H1 (cell line): ENCODE data around the gene IDUA. TPM values are rescaled to one million over a fixed set of nuclear protein-coding genes. Genes with fewer than 3 reads are reported as not detected.

ENCODE experiments used
- CTCF ChIA-PET: fragments of 300-600 bp; sonication (Branson Sonifier 250); formaldehyde crosslinking; loops from one replicate; lab custom pipeline; 2021; ENCODE audit not compliant: partially characterized antibody; lab: Charles Lee
- POLR2A ChIA-PET: fragments of 300-600 bp; sonication (Branson Sonifier 250); formaldehyde crosslinking; loops from one replicate; lab custom pipeline; 2021; ENCODE audit warnings: inconsistent platforms; ENCODE audit not compliant: partially characterized antibody; lab: Charles Lee
- DNase-seq, 2 experiments: peaks; one replicate each; pipeline versions ENCODE4 v3.0.0 to v3.0.0-alpha.2; 2010 to 2022; ENCODE audit warnings: low spot score in 2 of 2, low read depth in 1 of 2, mixed read lengths in 1 of 2
- FAIRE-seq: peaks from 2 replicates; lab custom pipeline; 2011; peaks lifted over from hg19 to GRCh38; lab: Jason Lieb, UNC
- H2AFZ ChIP-seq: 2 replicates; pipeline ENCODE4 v1.8.1; 2012; ENCODE audit warnings: low read length, inconsistent platforms
- H2AK5ac ChIP-seq: 2 replicates; pipeline ENCODE4 v1.6.1; 2013; ENCODE audit warnings: low read depth, low read length
- H2BK120ac ChIP-seq: replicated peaks from 2 replicates; pipeline ENCODE3; 2013; ENCODE audit warnings: low read depth, low read length, inconsistent platforms
- H2BK12ac ChIP-seq: 2 replicates; pipeline ENCODE4 v1.6.1; 2013; ENCODE audit warnings: low read depth, low read length
- H2BK15ac ChIP-seq: 2 replicates; pipeline ENCODE4 v1.6.1; 2013; ENCODE audit warnings: low read length
- H2BK20ac ChIP-seq: 2 replicates; pipeline ENCODE4 v1.6.1; 2013; ENCODE audit warnings: low read length
- H2BK5ac ChIP-seq: 2 replicates; pipeline ENCODE4 v1.6.1; 2013; ENCODE audit warnings: low read depth, low read length
- H3K14ac ChIP-seq: 2 replicates; pipeline ENCODE4 v1.6.1; 2013; ENCODE audit warnings: inconsistent platforms; ENCODE audit not compliant: insufficient read length
- H3K18ac ChIP-seq: 2 replicates; pipeline ENCODE4 v1.6.1; 2013; ENCODE audit warnings: low read length; ENCODE audit errors: extremely low read depth
- H3K23ac ChIP-seq: 2 replicates; pipeline ENCODE4 v1.6.1; 2013; ENCODE audit warnings: inconsistent platforms; ENCODE audit not compliant: insufficient read length
- H3K23me2 ChIP-seq: 2 replicates; pipeline ENCODE4 v1.6.1; 2013; ENCODE audit warnings: low read depth, low read length
- H3K27ac ChIP-seq: 2 replicates; pipeline ENCODE4 v1.6.1; 2011; ENCODE audit warnings: low read depth, low read length, inconsistent platforms
- H3K27me3 ChIP-seq, 4 experiments: replicated peaks in 1 of 4; 1 replicate in 1 of 4; 2 replicates in 3 of 4; pipeline versions ENCODE4 v1.6.1 to v1.8.1; 2011 to 2013; ENCODE audit warnings: low read length in 3 of 4, mild to moderate bottlenecking in 3 of 4, inconsistent platforms in 2 of 4, mixed read lengths in 2 of 4, moderate library complexity in 1 of 4; ENCODE audit not compliant: control insufficient read depth in 3 of 4, insufficient read depth in 3 of 4; ENCODE audit errors: extremely low read depth in 1 of 4
- H3K36me3 ChIP-seq, 4 experiments: 2 replicates each; pipeline versions ENCODE4 v1.6.1 to v1.8.1; 2011 to 2013; ENCODE audit warnings: mild to moderate bottlenecking in 4 of 4, low read length in 3 of 4, moderate library complexity in 2 of 4, control low read depth in 1 of 4, inconsistent platforms in 1 of 4; ENCODE audit not compliant: insufficient read depth in 4 of 4, control insufficient read depth in 2 of 4
- H3K4ac ChIP-seq: replicated peaks from 2 replicates; pipeline ENCODE3; 2013; ENCODE audit warnings: low read length, low read depth, mixed read lengths, inconsistent platforms; ENCODE audit not compliant: insufficient read length
- H3K4me1 ChIP-seq, 4 experiments: replicated peaks in 1 of 4; 1 replicate in 1 of 4; 2 replicates in 3 of 4; pipeline versions ENCODE4 v1.6.1 to v1.8.1; 2011 to 2013; ENCODE audit warnings: low read length in 3 of 4, inconsistent platforms in 2 of 4, mixed read lengths in 1 of 4; ENCODE audit not compliant: insufficient read depth in 4 of 4, control insufficient read depth in 3 of 4
- H3K4me2 ChIP-seq, 2 experiments: 2 replicates each; pipeline versions ENCODE4 v1.6.1 to v1.8.1; 2011 to 2013; ENCODE audit warnings: low read depth in 2 of 2, low read length in 2 of 2, control low read depth in 1 of 2, inconsistent platforms in 1 of 2, mild to moderate bottlenecking in 1 of 2; ENCODE audit not compliant: insufficient read depth in 1 of 2
- H3K4me3 ChIP-seq, 4 experiments: fragments of 200-600, 300-600 bp in 1 of 4; sonication (generic), shearing (Covaris generic), sonication (Bioruptor Twin) in 1 of 4; 2 replicates each; pipeline versions ENCODE4 v1.5.1 to v1.8.1; 2011 to 2016; ENCODE audit warnings: low read length in 4 of 4, low read depth in 3 of 4, control low read depth in 2 of 4, inconsistent platforms in 2 of 4, mild to moderate bottlenecking in 2 of 4, mixed read lengths in 1 of 4, moderate library complexity in 1 of 4; ENCODE audit not compliant: insufficient read depth in 2 of 4; ENCODE audit errors: extremely low read depth in 1 of 4
- H3K56ac ChIP-seq: replicated peaks from 2 replicates; pipeline ENCODE3; 2013; ENCODE audit warnings: low read depth, mild to moderate bottlenecking, mixed read lengths, low read length, inconsistent platforms; ENCODE audit not compliant: insufficient read length
- H3K79me1 ChIP-seq: 2 replicates; pipeline ENCODE4 v1.6.1; 2013; ENCODE audit warnings: low read depth, low read length, control low read depth
- H3K79me2 ChIP-seq, 2 experiments: 2 replicates each; pipeline versions ENCODE4 v1.6.1 to v1.8.1; 2012 to 2013; ENCODE audit warnings: low read length in 2 of 2, mild to moderate bottlenecking in 2 of 2, inconsistent platforms in 1 of 2; ENCODE audit not compliant: insufficient read depth in 2 of 2, control insufficient read depth in 1 of 2
- H3K9ac ChIP-seq, 4 experiments: replicated peaks in 1 of 4; 1 replicate in 1 of 4; 2 replicates in 3 of 4; pipeline versions ENCODE4 v1.6.1 to v1.8.1; 2011 to 2013; ENCODE audit warnings: low read depth in 3 of 4, low read length in 3 of 4, control low read depth in 2 of 4, mild to moderate bottlenecking in 2 of 4, moderate library complexity in 2 of 4, inconsistent platforms in 1 of 4; ENCODE audit errors: extremely low read depth in 1 of 4
- H3K9me3 ChIP-seq, 2 experiments: 2 replicates each; pipeline versions ENCODE4 v1.6.1 to v1.8.1; 2012 to 2013; ENCODE audit warnings: mild to moderate bottlenecking in 2 of 2, moderate library complexity in 2 of 2, control low read depth in 1 of 2, inconsistent platforms in 1 of 2, low read depth in 1 of 2, low read length in 1 of 2, mixed read lengths in 1 of 2; ENCODE audit not compliant: insufficient read depth in 2 of 2
- H4K20me1 ChIP-seq, 2 experiments: replicated peaks in 1 of 2; 2 replicates each; pipeline versions ENCODE3 to v1.8.1; 2011 to 2013; ENCODE audit warnings: inconsistent platforms in 2 of 2, low read length in 2 of 2, mild to moderate bottlenecking in 1 of 2; ENCODE audit not compliant: insufficient read depth in 2 of 2, control insufficient read depth in 1 of 2
- H4K5ac ChIP-seq: 2 replicates; pipeline ENCODE4 v1.6.1; 2013; ENCODE audit warnings: low read length, low read depth, mixed read lengths, inconsistent platforms; ENCODE audit not compliant: insufficient read length
- H4K8ac ChIP-seq: 2 replicates; pipeline ENCODE4 v1.8.0; 2013; ENCODE audit warnings: mild to moderate bottlenecking, moderate library complexity, low read length, inconsistent platforms; ENCODE audit not compliant: insufficient read depth; ENCODE audit errors: extremely low read depth
- H4K91ac ChIP-seq: replicated peaks from 2 replicates; pipeline ENCODE3; 2013; ENCODE audit warnings: low read length, mixed read lengths, inconsistent platforms; ENCODE audit not compliant: insufficient read length
- FOSL1 ChIP-seq: IDR thresholded peaks from 2 replicates; pipeline ENCODE4 v1.6.1; 2011; ENCODE audit warnings: mild to moderate bottlenecking, low read depth, low read length, moderate library complexity; ENCODE audit not compliant: insufficient read depth
- GABPA ChIP-seq: IDR thresholded peaks from 2 replicates; pipeline ENCODE4 v1.6.1; 2011; ENCODE audit warnings: mild to moderate bottlenecking, low read length, moderate library complexity, borderline replicate concordance; ENCODE audit not compliant: insufficient read depth
- KDM1A ChIP-seq: fragments of 200-600, 300-600 bp; sonication (generic); IDR thresholded peaks from 2 replicates; pipeline ENCODE4 v1.7.1; 2016; ENCODE audit warnings: mild to moderate bottlenecking, low read length, borderline replicate concordance
- POLR2AphosphoS5 ChIP-seq: IDR thresholded peaks from 2 replicates; pipeline ENCODE4 v1.6.1; 2011; ENCODE audit warnings: low read depth, low read length
- RFX5 ChIP-seq: IDR thresholded peaks from 2 replicates; pipeline ENCODE4 v1.6.1; 2011; ENCODE audit warnings: low read depth, low read length, improper control_type of control experiment, borderline replicate concordance
- RNF2 ChIP-seq: fragments of 200-900, 300-1000 bp; sonication (generic); IDR thresholded peaks from 2 replicates; pipeline ENCODE4 v1.7.1; 2016; ENCODE audit warnings: borderline replicate concordance, low read depth, mild to moderate bottlenecking, antibody characterized with exemption, low read length; ENCODE audit not compliant: poor library complexity, severe bottlenecking; ENCODE audit errors: missing control alignments
- ZNF274 ChIP-seq: IDR thresholded peaks from 2 replicates; pipeline ENCODE4 v1.7.0; 2012; ENCODE audit warnings: low read length, borderline replicate concordance; ENCODE audit errors: extremely low read depth
- WGBS, 2 experiments: shearing (Covaris generic) in 1 of 2; methylation state at CpG; one replicate each; pipeline versions ENCODE4 v1.1.6 to v1.1.7; 2013 to 2015; ENCODE audit warnings: low lambda C conversion rate in 2 of 2, mixed read lengths in 2 of 2, inconsistent platforms in 1 of 2, low coverage in 1 of 2, missing lambda C conversion rate in 1 of 2; ENCODE audit not compliant: insufficient replicate concordance in 2 of 2, insufficient coverage in 1 of 2, insufficient read length in 1 of 2; ENCODE audit errors: extremely low coverage in 1 of 2, missing lambda C conversion rate in 1 of 2; 5-methylcytosine and 5-hydroxymethylcytosine counted together
- polyA plus RNA-seq, 7 experiments: library from polyadenylated mRNA; depleted of rRNA in 3 of 7; stranded (reverse) in 5 of 7; unstranded in 2 of 7; fragments of >200 nt in 5 of 7; fragments of 200-250 nt in 2 of 7; gene quantifications; 1 replicate in 5 of 7; 2 replicates in 1 of 7; 4 replicates in 1 of 7; pipeline versions ENCODE4 v1.2.1 to v1.2.3, GENCODE V29; 2011 to 2013; ENCODE audit warnings: missing spikeins in 2 of 7, mixed read lengths in 2 of 7
- total RNA-seq: library from RNA; stranded (reverse); fragmentation: NEBNext Ultra II Directional; extraction: Animal tissue kit (Norgen Biotek cat#: 25700); gene quantifications from 2 replicates; pipeline ENCODE4 v1.2.1, GENCODE V29; 2021
- TF ChIP-seq, protein P1 (sequence below): IDR thresholded peaks from 2 replicates; pipeline ENCODE4 v1.6.1; 2012; ENCODE audit warnings: inconsistent platforms
- TF ChIP-seq, protein P2 (sequence below): IDR thresholded peaks from 2 replicates; pipeline ENCODE4 v1.6.1; 2012; ENCODE audit warnings: low read length, inconsistent platforms

The IDUA gene
- total and polyA plus RNA-seq, 2 of the 8 experiments (the other 6 are each of a cell fraction or from before 2014, with no cell fraction given) = 2.8 to 4.8 TPM

DNA sequence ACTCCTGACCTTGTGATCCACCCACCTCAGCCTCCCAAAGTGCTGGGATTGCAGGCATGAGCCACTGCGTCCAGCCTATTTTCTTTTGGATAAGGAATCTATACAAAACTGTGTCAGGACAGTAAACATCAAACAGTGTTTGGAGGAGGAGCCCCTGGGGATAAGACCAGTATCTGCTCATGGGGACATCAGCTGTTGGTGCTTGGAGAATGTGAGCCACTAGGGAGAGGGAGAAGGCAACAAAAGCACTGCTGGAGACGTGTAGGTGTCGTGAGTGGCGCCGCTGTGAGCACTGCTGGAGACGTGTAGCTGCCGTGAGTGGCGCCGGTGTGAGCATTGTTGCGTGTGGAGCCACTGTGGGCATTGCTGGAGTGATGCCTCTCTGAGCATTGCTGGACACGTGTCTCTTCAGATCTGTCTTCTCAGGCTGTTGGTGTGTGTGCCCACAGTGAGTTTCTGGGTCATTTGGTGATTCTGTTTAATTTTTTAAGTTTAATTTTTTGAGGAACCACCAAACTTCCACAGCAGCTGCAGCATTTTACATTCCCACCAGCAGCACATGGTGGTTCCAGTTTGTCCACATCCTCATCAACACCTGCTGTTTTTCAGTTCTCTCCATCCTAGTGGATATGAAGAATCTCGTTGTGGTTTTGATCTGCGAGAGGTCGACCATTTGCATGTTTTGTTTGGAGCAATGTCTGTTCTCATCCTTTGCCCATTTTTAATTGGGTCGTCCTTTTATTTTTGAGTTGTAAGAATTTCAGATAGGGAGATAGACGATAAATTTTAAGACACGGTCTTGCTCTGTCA, 32.4 kb upstream of the IDUA start:
- H4K20me1 ChIP-seq = peaks cover 0 to 3% of the 10 kb centered on the region in 2 experiments
- H3K23me2 ChIP-seq = no peaks in the 10 kb centered on the region
- no peak overlapping the region for H3K56ac ChIP-seq
- H4K91ac ChIP-seq = no peak overlapping the region
- no peak overlapping the region for H2BK5ac ChIP-seq
- no peaks in the 10 kb centered on the region for H3K79me2 ChIP-seq
- no peaks in the 10 kb centered on the region for H3K79me1 ChIP-seq
- WGBS, 2 experiments = 80% methylated on average over 16 of the region's 17 CpGs; no CpG with 5 or more reads in 1 of the 2 experiments
- H2BK20ac ChIP-seq = no peak overlapping the region
- no peak overlapping the region for H2AFZ ChIP-seq
- H3K4me2 ChIP-seq = no peak overlapping the region
- no peak overlapping the region for H3K4ac ChIP-seq
- H3K27me3 ChIP-seq = peaks cover 0 to 3% (median 0%) of the 10 kb centered on the region in 4 experiments; a peak in 1 of 7 replicates
- no peak for DNase-seq
- no peak overlapping the region for H3K14ac ChIP-seq
- no peak for FAIRE-seq
- H3K27ac ChIP-seq = no peak overlapping the region
- H4K8ac ChIP-seq = no peak overlapping the region
- no peak overlapping the region for H4K5ac ChIP-seq
- H3K4me1 ChIP-seq = no peaks in the 10 kb centered on the region; a peak in 1 of 7 replicates
- no peak overlapping the region for H2BK120ac ChIP-seq
- no peaks in the 10 kb centered on the region for H3K9me3 ChIP-seq
- H3K4me3 ChIP-seq = no peak overlapping the region
- no peak overlapping the region for H2BK15ac ChIP-seq
- no peaks in the 10 kb centered on the region for H3K36me3 ChIP-seq
- CTCF ChIA-PET = interaction anchor here (1.3 kb wide), 1 partner anchor 21 kb away, joined by 3 read pairs; no protein-coding TSS in a partner anchor
- H3K9ac ChIP-seq = no peak overlapping the region
- TF ChIP-seq POLR2AphosphoS5 (no peak), FOSL1 (no peak), GABPA (no peak), RNF2 (no peak), KDM1A (no peak), RFX5 (no peak), ZNF274 (no peak)
- TF ChIP-seq, protein P1, sequence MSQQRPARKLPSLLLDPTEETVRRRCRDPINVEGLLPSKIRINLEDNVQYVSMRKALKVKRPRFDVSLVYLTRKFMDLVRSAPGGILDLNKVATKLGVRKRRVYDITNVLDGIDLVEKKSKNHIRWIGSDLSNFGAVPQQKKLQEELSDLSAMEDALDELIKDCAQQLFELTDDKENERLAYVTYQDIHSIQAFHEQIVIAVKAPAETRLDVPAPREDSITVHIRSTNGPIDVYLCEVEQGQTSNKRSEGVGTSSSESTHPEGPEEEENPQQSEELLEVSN = no peak
- TF ChIP-seq, protein P2, sequence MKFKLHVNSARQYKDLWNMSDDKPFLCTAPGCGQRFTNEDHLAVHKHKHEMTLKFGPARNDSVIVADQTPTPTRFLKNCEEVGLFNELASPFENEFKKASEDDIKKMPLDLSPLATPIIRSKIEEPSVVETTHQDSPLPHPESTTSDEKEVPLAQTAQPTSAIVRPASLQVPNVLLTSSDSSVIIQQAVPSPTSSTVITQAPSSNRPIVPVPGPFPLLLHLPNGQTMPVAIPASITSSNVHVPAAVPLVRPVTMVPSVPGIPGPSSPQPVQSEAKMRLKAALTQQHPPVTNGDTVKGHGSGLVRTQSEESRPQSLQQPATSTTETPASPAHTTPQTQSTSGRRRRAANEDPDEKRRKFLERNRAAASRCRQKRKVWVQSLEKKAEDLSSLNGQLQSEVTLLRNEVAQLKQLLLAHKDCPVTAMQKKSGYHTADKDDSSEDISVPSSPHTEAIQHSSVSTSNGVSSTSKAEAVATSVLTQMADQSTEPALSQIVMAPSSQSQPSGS = no peak
- TF ChIP-seq, all 59 proteins: peak for 0
- no peak overlapping the region for H3K18ac ChIP-seq
- no peak overlapping the region for H2AK5ac ChIP-seq
- no peak overlapping the region for H3K23ac ChIP-seq
- POLR2A ChIA-PET = no interaction called here
- H2BK12ac ChIP-seq = no peak overlapping the region
